ENCODE data around the gene CTPS2.
"Not testable (repeated sequence)": the region's sequence is repeated elsewhere in the genome, so short reads cannot be mapped to it uniquely, and the experiment has no call there.

CTPS2 gene

GRCh38 chrX:16635040-16635439 is 77.4 kb downstream of the CTPS2 start:
- Histone ChIP-seq H3K9me3 (ENCODE audit: control insufficient read depth, low read length) (no peaks in the 10 kb centered on the region), H3K4me1 (ENCODE audit: control insufficient read depth, insufficient read depth, low read length, poor library complexity, severe bottlenecking) (peaks cover 3% of the 10 kb centered on the region), H3K4me3 (ENCODE audit: extremely low read depth, insufficient read depth, low read length, poor library complexity, severe bottlenecking) (no peak overlapping the region), H3K27ac (ENCODE audit: low read depth, low read length, severe bottlenecking) (no peak overlapping the region), H3K36me3 (ENCODE audit: control insufficient read depth, insufficient read depth, low read length) (peaks cover 12% of the 10 kb centered on the region)
- 100% methylated on average over 1 of the region's 5 CpGs; no CpG with 5 or more reads in 1 of the 2 experiments for WGBS, 2 experiments (ENCODE audit: insufficient coverage in 2 of 2)

DNA sequence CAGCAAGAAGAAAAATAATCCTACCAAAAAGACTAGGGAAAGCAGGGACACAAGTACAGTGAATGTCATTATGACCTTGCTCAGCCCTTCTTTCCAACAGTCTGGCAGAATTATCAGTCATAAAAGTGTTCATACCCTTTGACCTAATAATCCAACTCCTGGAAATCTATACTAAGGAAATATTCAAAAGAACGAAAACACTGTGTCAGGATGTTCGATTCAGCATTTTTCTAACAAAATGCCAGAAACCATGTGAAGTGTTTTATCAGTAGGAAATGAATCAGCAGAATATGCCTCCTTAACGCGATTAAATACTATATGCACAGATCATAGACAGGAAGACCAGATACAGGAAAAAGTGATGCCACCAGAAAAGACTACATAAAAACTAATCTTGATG is 78.7 kb downstream of the CTPS2 start:
- H3K27ac ChIP-seq (ENCODE audit: low read depth, low read length, severe bottlenecking): no peak overlapping the region
- peaks cover 4% of the 10 kb centered on the region for H3K36me3 ChIP-seq (ENCODE audit: control insufficient read depth, insufficient read depth, low read length)
- peaks cover 3% of the 10 kb centered on the region for H3K4me1 ChIP-seq (ENCODE audit: control insufficient read depth, insufficient read depth, low read length, poor library complexity, severe bottlenecking)
- H3K9me3 ChIP-seq (ENCODE audit: control insufficient read depth, low read length): no peaks in the 10 kb centered on the region
- no CpG with 5 or more reads among the region's 4 CpGs for WGBS, 2 experiments (ENCODE audit: insufficient coverage in 2 of 2)
- H3K4me3 ChIP-seq (ENCODE audit: extremely low read depth, insufficient read depth, low read length, poor library complexity, severe bottlenecking): no peak overlapping the region

GRCh38 chrX:16629909-16630308 is 82.6 kb downstream of the CTPS2 start:
- Histone ChIP-seq H3K4me3 (ENCODE audit: extremely low read depth, insufficient read depth, low read length, poor library complexity, severe bottlenecking) (no peak overlapping the region), H3K27ac (ENCODE audit: low read depth, low read length, severe bottlenecking) (peak overlapping the region; percentile 10), H3K9me3 (ENCODE audit: control insufficient read depth, low read length) (no peaks in the 10 kb centered on the region), H3K4me1 (ENCODE audit: control insufficient read depth, insufficient read depth, low read length, poor library complexity, severe bottlenecking) (peaks cover 8% of the 10 kb centered on the region), H3K36me3 (ENCODE audit: control insufficient read depth, insufficient read depth, low read length) (no peaks in the 10 kb centered on the region)
- WGBS, 2 experiments (ENCODE audit: insufficient coverage in 2 of 2): 40 to 55% methylated on average over 2 to 3 of the region's 4 CpGs

DNA sequence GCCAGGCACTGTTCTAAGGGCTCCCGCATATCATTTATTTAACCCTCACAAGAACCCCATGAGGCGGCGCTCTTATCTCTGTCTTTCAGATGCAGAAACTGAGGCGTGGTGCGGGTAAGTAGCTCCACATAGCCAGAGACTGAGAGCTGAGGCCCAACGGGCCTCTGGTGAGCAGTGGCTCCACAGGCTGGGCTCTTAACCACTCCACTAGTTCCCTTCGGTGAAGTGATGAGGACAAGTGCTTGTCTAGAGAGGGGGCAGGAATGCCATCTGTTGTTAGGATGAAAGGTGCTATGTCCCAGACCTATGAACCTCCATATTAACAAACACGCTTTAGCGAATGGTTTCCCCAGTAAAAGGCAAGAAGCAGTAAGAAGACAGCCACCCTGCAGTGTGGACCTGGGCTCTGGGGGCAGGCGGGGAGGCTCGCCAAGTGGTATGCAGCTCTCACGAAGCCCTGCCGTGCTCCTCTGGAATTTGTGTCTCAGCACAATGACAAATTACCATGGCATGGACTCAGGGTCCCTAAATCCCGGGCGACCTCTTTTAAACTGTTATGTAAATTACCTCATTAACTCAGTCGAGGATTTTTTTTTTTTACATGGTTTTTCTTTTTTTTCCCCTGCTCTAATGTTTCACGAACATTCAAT is 83.4 kb downstream of the CTPS2 start:
- Histone ChIP-seq H3K27ac (ENCODE audit: low read depth, low read length, severe bottlenecking) (no peak overlapping the region), H3K4me1 (ENCODE audit: control insufficient read depth, insufficient read depth, low read length, poor library complexity, severe bottlenecking) (peaks cover 8% of the 10 kb centered on the region), H3K9me3 (ENCODE audit: control insufficient read depth, low read length) (no peaks in the 10 kb centered on the region), H3K36me3 (ENCODE audit: control insufficient read depth, insufficient read depth, low read length) (no peaks in the 10 kb centered on the region), H3K4me3 (ENCODE audit: extremely low read depth, insufficient read depth, low read length, poor library complexity, severe bottlenecking) (no peak overlapping the region)
- WGBS, 2 experiments (ENCODE audit: insufficient coverage in 2 of 2): 13 to 40% methylated on average over 1 to 2 of the region's 17 CpGs

DNA sequence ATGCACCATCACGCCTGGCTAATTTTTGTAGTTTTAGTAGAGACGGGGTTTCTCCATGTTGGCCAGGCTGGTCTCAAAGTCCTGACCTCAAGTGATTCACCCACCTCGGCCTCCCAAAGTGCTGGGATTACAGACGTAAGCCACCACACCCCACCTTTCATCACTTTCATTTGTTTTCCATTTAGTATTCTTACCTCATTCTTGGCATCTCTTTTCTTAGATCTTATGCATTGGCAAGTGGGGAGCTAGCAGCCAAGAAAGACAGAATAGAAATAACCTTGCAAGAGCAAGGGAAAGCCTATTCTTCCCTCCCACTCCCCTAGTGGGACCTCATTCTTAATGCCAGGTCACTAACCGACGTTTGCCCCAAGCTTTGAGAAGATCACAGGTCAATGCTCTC is 84.0 kb downstream of the CTPS2 start:
- WGBS, 2 experiments (ENCODE audit: insufficient coverage in 2 of 2): 65 to 67% methylated on average over 3 to 5 of the region's 6 CpGs

DNA sequence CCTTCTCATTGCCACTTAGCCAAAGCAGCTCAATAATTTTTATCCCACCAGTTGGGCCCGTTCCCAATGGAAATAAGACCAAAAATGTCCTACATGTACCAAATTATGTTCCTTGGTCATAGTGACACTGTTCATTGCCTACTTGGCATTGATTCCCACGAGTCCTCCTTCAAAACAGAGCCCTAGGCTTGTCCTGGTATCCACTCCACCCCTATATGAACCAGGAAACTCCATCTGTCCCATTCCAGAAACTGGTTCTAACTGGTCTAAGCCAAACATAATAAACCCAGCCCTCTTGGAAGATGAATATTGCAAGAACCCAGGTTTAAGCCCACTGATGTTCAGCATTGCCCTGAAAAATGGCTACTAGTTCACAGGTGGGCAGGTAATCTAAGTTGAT is 93.4 kb downstream of the CTPS2 start:
- H3K4me3 ChIP-seq (ENCODE audit: extremely low read depth, insufficient read depth, low read length, poor library complexity, severe bottlenecking): no peak overlapping the region
- H3K4me1 ChIP-seq (ENCODE audit: control insufficient read depth, insufficient read depth, low read length, poor library complexity, severe bottlenecking): no peaks in the 10 kb centered on the region
- 86 to 100% methylated on average over 1 of the region's 2 CpGs for WGBS, 2 experiments (ENCODE audit: insufficient coverage in 2 of 2)
- peaks cover 21% of the 10 kb centered on the region for H3K36me3 ChIP-seq (ENCODE audit: control insufficient read depth, insufficient read depth, low read length)
- H3K27ac ChIP-seq (ENCODE audit: low read depth, low read length, severe bottlenecking): no peak overlapping the region
- no peaks in the 10 kb centered on the region for H3K9me3 ChIP-seq (ENCODE audit: control insufficient read depth, low read length)

More for the DNA sequence above, 84.0 kb downstream of the CTPS2 start:
- not testable (repeated sequence) for H3K4me1 ChIP-seq (ENCODE audit: control insufficient read depth, insufficient read depth, low read length, poor library complexity, severe bottlenecking); H3K36me3 ChIP-seq (ENCODE audit: control insufficient read depth, insufficient read depth, low read length); H3K4me3 ChIP-seq (ENCODE audit: extremely low read depth, insufficient read depth, low read length, poor library complexity, severe bottlenecking); H3K27ac ChIP-seq (ENCODE audit: low read depth, low read length, severe bottlenecking); H3K9me3 ChIP-seq (ENCODE audit: control insufficient read depth, low read length)

DNA sequence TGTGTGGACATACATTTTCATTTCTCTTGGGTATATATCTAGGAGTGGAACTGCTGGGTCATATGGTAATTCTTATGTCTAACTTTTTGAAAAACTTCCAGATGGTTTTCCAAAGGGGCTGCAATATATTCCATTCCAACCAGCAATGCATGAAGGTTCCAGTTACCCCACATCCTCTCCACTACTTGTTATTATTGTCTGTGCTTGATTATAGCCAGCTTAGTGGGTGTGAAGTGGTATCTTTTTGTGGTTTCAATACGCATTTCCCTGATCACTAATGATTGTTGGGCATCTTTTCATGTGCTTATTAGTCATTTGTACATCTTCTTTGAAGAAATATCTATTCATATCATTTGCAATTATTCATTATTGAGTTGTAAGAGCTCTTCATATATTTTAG is 94.0 kb downstream of the CTPS2 start:
- no CpG with 5 or more reads among the region's 1 CpG for WGBS, 2 experiments (ENCODE audit: insufficient coverage in 2 of 2)
- Histone ChIP-seq H3K4me3 (ENCODE audit: extremely low read depth, insufficient read depth, low read length, poor library complexity, severe bottlenecking) (no peak overlapping the region), H3K27ac (ENCODE audit: low read depth, low read length, severe bottlenecking) (no peak overlapping the region), H3K4me1 (ENCODE audit: control insufficient read depth, insufficient read depth, low read length, poor library complexity, severe bottlenecking) (no peaks in the 10 kb centered on the region), H3K36me3 (ENCODE audit: control insufficient read depth, insufficient read depth, low read length) (peaks cover 24% of the 10 kb centered on the region), H3K9me3 (ENCODE audit: control insufficient read depth, low read length) (no peaks in the 10 kb centered on the region)

GRCh38 chrX:16617382-16617781 is 95.1 kb downstream of the CTPS2 start:
- H3K4me3 ChIP-seq (ENCODE audit: extremely low read depth, insufficient read depth, low read length, poor library complexity, severe bottlenecking): no peak overlapping the region
- WGBS, 2 experiments (ENCODE audit: insufficient coverage in 2 of 2): no CpG with 5 or more reads among the region's 1 CpG
- peaks cover 24% of the 10 kb centered on the region for H3K36me3 ChIP-seq (ENCODE audit: control insufficient read depth, insufficient read depth, low read length)
- no peaks in the 10 kb centered on the region for H3K4me1 ChIP-seq (ENCODE audit: control insufficient read depth, insufficient read depth, low read length, poor library complexity, severe bottlenecking)
- H3K9me3 ChIP-seq (ENCODE audit: control insufficient read depth, low read length): no peaks in the 10 kb centered on the region
- H3K27ac ChIP-seq (ENCODE audit: low read depth, low read length, severe bottlenecking): no peak overlapping the region

GRCh38 chrX:16612257-16612897 is 100.1 kb downstream of the CTPS2 start:
- WGBS, 2 experiments (ENCODE audit: insufficient coverage in 2 of 2): 30 to 42% methylated on average over 2 to 3 of the region's 6 CpGs
- H3K9me3 ChIP-seq (ENCODE audit: control insufficient read depth, low read length): no peaks in the 10 kb centered on the region
- H3K4me3 ChIP-seq (ENCODE audit: extremely low read depth, insufficient read depth, low read length, poor library complexity, severe bottlenecking): no peak overlapping the region
- H3K36me3 ChIP-seq (ENCODE audit: control insufficient read depth, insufficient read depth, low read length): peaks cover 13% of the 10 kb centered on the region
- no peaks in the 10 kb centered on the region for H3K4me1 ChIP-seq (ENCODE audit: control insufficient read depth, insufficient read depth, low read length, poor library complexity, severe bottlenecking)
- no peak overlapping the region for H3K27ac ChIP-seq (ENCODE audit: low read depth, low read length, severe bottlenecking)

GRCh38 chrX:16610654-16611053 is 101.8 kb downstream of the CTPS2 start:
- no CpG with 5 or more reads among the region's 3 CpGs for WGBS, 2 experiments (ENCODE audit: insufficient coverage in 2 of 2)
- peaks cover 20% of the 10 kb centered on the region for H3K36me3 ChIP-seq (ENCODE audit: control insufficient read depth, insufficient read depth, low read length)
- H3K9me3 ChIP-seq (ENCODE audit: control insufficient read depth, low read length); H3K4me3 ChIP-seq (ENCODE audit: extremely low read depth, insufficient read depth, low read length, poor library complexity, severe bottlenecking); H3K4me1 ChIP-seq (ENCODE audit: control insufficient read depth, insufficient read depth, low read length, poor library complexity, severe bottlenecking); H3K27ac ChIP-seq (ENCODE audit: low read depth, low read length, severe bottlenecking): not testable (repeated sequence)

GRCh38 chrX:16610121-16610621 is 102.3 kb downstream of the CTPS2 start:
- WGBS, 2 experiments (ENCODE audit: insufficient coverage in 2 of 2): no CpG with 5 or more reads among the region's 1 CpG
- Histone ChIP-seq H3K4me1 (ENCODE audit: control insufficient read depth, insufficient read depth, low read length, poor library complexity, severe bottlenecking) (no peaks in the 10 kb centered on the region), H3K36me3 (ENCODE audit: control insufficient read depth, insufficient read depth, low read length) (peaks cover 22% of the 10 kb centered on the region), H3K4me3 (ENCODE audit: extremely low read depth, insufficient read depth, low read length, poor library complexity, severe bottlenecking) (no peak overlapping the region), H3K9me3 (ENCODE audit: control insufficient read depth, low read length) (no peaks in the 10 kb centered on the region), H3K27ac (ENCODE audit: low read depth, low read length, severe bottlenecking) (no peak overlapping the region)

Data from mesodermal cell (in vitro differentiated cells).